ENCODE data around the gene INKA1. TPM values are rescaled to one million over a fixed set of nuclear protein-coding genes. Genes with fewer than 3 reads are reported as not detected.

Gene INKA1
- total and polyA plus RNA-seq, 2 of the 8 experiments (the other 6 are each of a cell fraction or from before 2014, with no cell fraction given): 1.3 to 4.7 TPM

DNA sequence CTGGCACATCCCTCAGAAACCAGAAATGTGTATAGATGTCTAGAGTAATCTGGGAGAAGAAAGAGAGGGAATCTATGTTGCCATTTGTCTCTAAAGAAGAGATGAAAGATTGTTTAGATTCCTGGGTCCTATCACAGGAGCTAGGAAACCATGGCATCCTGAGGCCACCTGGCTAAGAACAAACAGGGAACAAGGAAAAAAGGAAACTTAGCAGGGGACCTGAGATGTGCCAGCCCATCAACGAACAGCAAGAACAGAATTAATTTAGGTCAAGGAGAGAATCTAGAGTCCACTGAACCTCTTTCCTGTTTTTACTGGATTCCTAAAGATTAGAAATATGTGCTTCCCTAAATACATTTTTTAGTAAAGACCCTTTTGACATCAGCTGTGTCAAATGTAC is 47.0 kb upstream of the INKA1 start:
- Histone ChIP-seq H2AFZ (ENCODE audit: low read length) (no peak overlapping the region), H3K79me1 (ENCODE audit: low read depth, low read length) (peaks cover 2% of the 10 kb centered on the region; the same call in 1 of the 2 replicates), H3K18ac (ENCODE audit: extremely low read depth, low read length) (no peak overlapping the region), H4K8ac (ENCODE audit: extremely low read depth, insufficient read depth, low read length) (no peak overlapping the region), H3K4me1 (replicated peaks in 1 of 4; ENCODE audit: control insufficient read depth in 3 of 4, insufficient read depth in 4 of 4, low read length in 3 of 4) (no peaks in the 10 kb centered on the region), H4K91ac (replicated peaks; ENCODE audit: insufficient read length, low read length) (no peak overlapping the region), H3K27ac (ENCODE audit: low read depth, low read length) (no peak overlapping the region), H3K4me3 (ENCODE audit: extremely low read depth in 1 of 4, insufficient read depth in 2 of 4, low read depth in 3 of 4, low read length in 4 of 4) (no peak overlapping the region), H3K23me2 (ENCODE audit: low read depth, low read length) (no peaks in the 10 kb centered on the region), H2BK15ac (ENCODE audit: low read length) (no peak overlapping the region), H3K23ac (ENCODE audit: insufficient read length) (no peak overlapping the region), H2BK5ac (ENCODE audit: low read depth, low read length) (no peak overlapping the region), H4K20me1 (replicated peaks in 1 of 2; ENCODE audit: control insufficient read depth in 1 of 2, insufficient read depth in 2 of 2, low read length in 2 of 2) (peaks cover 3 to 8% of the 10 kb centered on the region in 2 experiments), H3K4me2 (ENCODE audit: insufficient read depth in 1 of 2, low read depth in 2 of 2, low read length in 2 of 2) (no peak overlapping the region), H3K9me3 (ENCODE audit: insufficient read depth in 2 of 2, low read depth in 1 of 2, low read length in 1 of 2) (no peaks in the 10 kb centered on the region), H3K79me2 (ENCODE audit: control insufficient read depth in 1 of 2, insufficient read depth in 2 of 2, low read length in 2 of 2) (peaks cover 0 to 63% of the 10 kb centered on the region in 2 experiments; a peak in 3 of 4 replicates), H3K9ac (replicated peaks in 1 of 4; ENCODE audit: extremely low read depth in 1 of 4, low read depth in 3 of 4, low read length in 3 of 4) (no peak overlapping the region), H2BK12ac (ENCODE audit: low read depth, low read length) (no peak overlapping the region), H2BK20ac (ENCODE audit: low read length) (no peak overlapping the region), H2BK120ac (replicated peaks; ENCODE audit: low read depth, low read length) (no peak overlapping the region), H3K4ac (replicated peaks; ENCODE audit: insufficient read length, low read depth, low read length) (no peak overlapping the region), H2AK5ac (ENCODE audit: low read depth, low read length) (no peak overlapping the region), H4K5ac (ENCODE audit: insufficient read length, low read depth, low read length) (no peak overlapping the region), H3K27me3 (replicated peaks in 1 of 4; ENCODE audit: control insufficient read depth in 3 of 4, extremely low read depth in 1 of 4, insufficient read depth in 3 of 4, low read length in 3 of 4) (no peaks in the 10 kb centered on the region), H3K56ac (replicated peaks; ENCODE audit: insufficient read length, low read depth, low read length) (no peak overlapping the region), H3K14ac (ENCODE audit: insufficient read length) (no peak overlapping the region), H3K36me3 (ENCODE audit: control insufficient read depth in 2 of 4, insufficient read depth in 4 of 4, low read length in 3 of 4) (no peaks in the 10 kb centered on the region)
- POLR2A ChIA-PET (ENCODE audit: partially characterized antibody): no interaction called here
- CTCF ChIA-PET (ENCODE audit: partially characterized antibody): interaction anchor here (0.9 to 1.5 kb wide), 3 partner anchors 13 to 96 kb away, joined by 4 to 5 read pairs (median 4); no protein-coding TSS in a partner anchor
- DNase-seq (ENCODE audit: low read depth in 1 of 2, low spot score in 2 of 2) (no peak), FAIRE-seq (no peak)
- 100% methylated on average over 1 of the region's 1 CpG; no CpG with 5 or more reads in 1 of the 2 experiments for WGBS, 2 experiments (ENCODE audit: extremely low coverage in 1 of 2, insufficient coverage in 1 of 2, insufficient read length in 1 of 2, insufficient replicate concordance in 2 of 2, low coverage in 1 of 2, low lambda C conversion rate in 2 of 2, missing lambda C conversion rate in 1 of 2)
- TF ChIP-seq SUZ12 (IDR thresholded peaks at IDR 0.05; ENCODE audit: low read length) (no peak), JUN (IDR thresholded peaks at IDR 0.05; ENCODE audit: low read depth, low read length) (no peak), EZH2 (IDR thresholded peaks at IDR 0.05; ENCODE audit: low read depth, low read length, severe bottlenecking) (no peak), CHD1 (IDR thresholded peaks at IDR 0.05; ENCODE audit: low read depth, low read length) (no peak), TAF7 (optimal IDR thresholded peaks at IDR 0.05; ENCODE audit: borderline replicate concordance, low read depth, low read length) (no peak), CBX5 (IDR thresholded peaks at IDR 0.05; ENCODE audit: low read depth, low read length) (no peak), SIN3A (conservative IDR thresholded peaks at IDR 0.05 in 1 of 2, IDR thresholded peaks at IDR 0.05 in 1 of 2; ENCODE audit: low read depth in 1 of 2, low read length in 2 of 2) (no peak), RFX5 (IDR thresholded peaks at IDR 0.05; ENCODE audit: borderline replicate concordance, low read depth, low read length) (no peak), USF2 (IDR thresholded peaks at IDR 0.05; ENCODE audit: low read length) (no peak), RXRA (IDR thresholded peaks at IDR 0.05; ENCODE audit: insufficient read depth, low read depth, low read length) (no peak), NANOG (IDR thresholded peaks at IDR 0.05; ENCODE audit: insufficient read depth, low read depth, low read length, poor library complexity, severe bottlenecking) (no peak), SRF (IDR thresholded peaks at IDR 0.05; ENCODE audit: low read depth, low read length) (no peak), EGR1 (IDR thresholded peaks at IDR 0.05; ENCODE audit: borderline replicate concordance, low read depth, low read length) (no peak)
